Endothelial cell of umbilical vein (primary cell): ENCODE results near the gene RAB10. TPM values are rescaled to one million over a fixed set of nuclear protein-coding genes. Genes with fewer than 3 reads are reported as not detected.

Experiments
- BruUV-seq: library from RNA; stranded (reverse); fragments of 400-500 nt; replicated peaks from 2 replicates; lab custom pipeline; 2021; lab: Mats Ljungman, UMichigan
- CTCF ChIA-PET: fragments of 300-600, 350-600 bp; sonication (Branson Sonifier 250); formaldehyde crosslinking; loops from one replicate; lab custom pipeline; 2021; ENCODE audit warnings: antibody characterized with exemption, inconsistent platforms; lab: Charles Lee
- POLR2A ChIA-PET: fragments of 300-600, 350-600 bp; sonication (Branson Sonifier 250); formaldehyde crosslinking; loops from one replicate; lab custom pipeline; 2021; ENCODE audit warnings: antibody characterized with exemption, inconsistent platforms; lab: Charles Lee
- DNase-seq: peaks from one replicate; pipeline ENCODE4 v3.0.0-alpha.2; 2011; ENCODE audit warnings: low read depth, low spot score
- FAIRE-seq: peaks from 2 replicates; lab custom pipeline; 2011; peaks lifted over from hg19 to GRCh38; lab: Jason Lieb, UNC
- H2AFZ ChIP-seq: 2 replicates; pipeline ENCODE4 v1.6.0; 2012; ENCODE audit warnings: low read depth, low read length, control low read depth, inconsistent platforms
- H3K27ac ChIP-seq: 2 replicates; pipeline ENCODE4 v1.5.1; 2011; ENCODE audit warnings: low read depth, mild to moderate bottlenecking, control low read depth, low read length, moderate library complexity; ENCODE audit not compliant: insufficient read depth
- H3K27me3 ChIP-seq, 2 experiments: 2 replicates each; pipeline versions ENCODE4 v1.6.0 to v1.6.1; 2011; ENCODE audit warnings: low read length in 2 of 2, mixed read lengths in 1 of 2; ENCODE audit not compliant: control insufficient read depth in 2 of 2, insufficient read depth in 2 of 2
- H3K36me3 ChIP-seq, 2 experiments: 2 replicates in 1 of 2; 3 replicates in 1 of 2; pipeline ENCODE4 v1.5.1; 2011; ENCODE audit warnings: low read length in 2 of 2, mild to moderate bottlenecking in 1 of 2, moderate library complexity in 1 of 2; ENCODE audit not compliant: control insufficient read depth in 2 of 2, insufficient read depth in 2 of 2; ENCODE audit errors: extremely low read depth in 1 of 2
- H3K4me1 ChIP-seq: 3 replicates; pipeline ENCODE4 v1.5.1; 2011; ENCODE audit warnings: mild to moderate bottlenecking, low read length; ENCODE audit not compliant: control insufficient read depth, insufficient read depth; ENCODE audit errors: extremely low read depth
- H3K4me2 ChIP-seq: 2 replicates; pipeline ENCODE4 v1.6.1; 2011; ENCODE audit warnings: low read length, control low read depth, mixed read lengths; ENCODE audit not compliant: insufficient read depth
- H3K4me3 ChIP-seq, 3 experiments: fragments of 200-600 bp in 1 of 3; sonication (generic), shearing (Covaris generic) in 1 of 3; replicated peaks in 1 of 3; 2 replicates each; pipeline ENCODE4 v1.5.1; 2011 to 2016; ENCODE audit warnings: control low read depth in 3 of 3, low read length in 3 of 3, mild to moderate bottlenecking in 2 of 3, inconsistent platforms in 1 of 3, low read depth in 1 of 3, moderate library complexity in 1 of 3; ENCODE audit not compliant: insufficient read depth in 1 of 3
- H3K79me2 ChIP-seq: 2 replicates; pipeline ENCODE4 v1.6.0; 2012; ENCODE audit warnings: low read length, inconsistent platforms; ENCODE audit not compliant: control insufficient read depth, insufficient read depth
- H3K9ac ChIP-seq: replicated peaks from 2 replicates; pipeline ENCODE3; 2011; ENCODE audit warnings: low read length, control low read depth; ENCODE audit not compliant: insufficient read depth; ENCODE audit errors: extremely low read depth
- H3K9me1 ChIP-seq: replicated peaks from 3 replicates; pipeline ENCODE4 v1.6.0; 2011; ENCODE audit warnings: mild to moderate bottlenecking, low read length; ENCODE audit not compliant: control insufficient read depth, insufficient read depth; ENCODE audit errors: extremely low read depth
- H3K9me3 ChIP-seq: replicated peaks from 2 replicates; pipeline ENCODE4 v1.5.1; 2012; ENCODE audit warnings: low read length, inconsistent platforms; ENCODE audit not compliant: control insufficient read depth, insufficient read depth
- H4K20me1 ChIP-seq: replicated peaks from 2 replicates; pipeline ENCODE3; 2011; ENCODE audit warnings: mild to moderate bottlenecking, low read length; ENCODE audit not compliant: control insufficient read depth, insufficient read depth; ENCODE audit errors: extremely low read depth
- EZH2 ChIP-seq: IDR thresholded peaks from 2 replicates; pipeline ENCODE4 v1.6.1; 2012; ENCODE audit warnings: borderline replicate concordance, low read depth, mild to moderate bottlenecking, moderate library complexity, low read length, inconsistent platforms; ENCODE audit not compliant: severe bottlenecking
- FOS ChIP-seq: IDR thresholded peaks from 2 replicates; pipeline ENCODE4 v1.6.1; 2011; ENCODE audit warnings: mild to moderate bottlenecking, low read length, moderate library complexity, borderline replicate concordance; ENCODE audit not compliant: insufficient read depth
- GATA2 ChIP-seq: IDR thresholded peaks from 2 replicates; pipeline ENCODE4 v1.7.0; 2011; ENCODE audit warnings: low read depth, mild to moderate bottlenecking, moderate library complexity, mixed read lengths, low read length; ENCODE audit not compliant: insufficient read length, insufficient read depth
- JUN ChIP-seq: IDR thresholded peaks from 2 replicates; pipeline ENCODE4 v1.6.1; 2011; ENCODE audit warnings: borderline replicate concordance, low read depth; ENCODE audit not compliant: insufficient read length, insufficient read depth
- MYC ChIP-seq: IDR thresholded peaks from one replicate; pipeline ENCODE4 v1.6.1; 2011; ENCODE audit warnings: mild to moderate bottlenecking, low read depth, low read length
- POLR2A ChIP-seq: IDR thresholded peaks from 2 replicates; pipeline ENCODE4 v1.6.1; 2012; ENCODE audit warnings: low read depth, mild to moderate bottlenecking, control low read depth, low read length
- POLR2AphosphoS5 ChIP-seq: IDR thresholded peaks from 2 replicates; pipeline ENCODE4 v1.6.1; 2012; ENCODE audit warnings: low read depth, mild to moderate bottlenecking, control low read depth, low read length, moderate library complexity; ENCODE audit not compliant: insufficient read depth
- dilution Hi-C: fragments of 300-500 bp; cut with MboI; formaldehyde crosslinking; loops from one replicate; pipeline ENCODE4 v1.15.0; 2019; ENCODE audit warnings: low sequenced_read_pairs; ENCODE audit not compliant: extremely low pct_ligation_motif_present
- intact Hi-C: fragments of 100-400 bp; cut with micrococcal nuclease; formaldehyde crosslinking; loops from one replicate; pipeline ENCODE4 v1.10.0; 2022
- polyA plus RNA-seq, 4 experiments: library from polyadenylated mRNA; depleted of rRNA in 3 of 4; stranded (reverse) in 3 of 4; unstranded in 1 of 4; fragments of >200 nt; gene quantifications; 2 replicates each; pipeline versions ENCODE4 v1.2.1 to v1.2.3, GENCODE V29; 2011 to 2012; ENCODE audit warnings: missing spikeins in 1 of 4
- total RNA-seq: library from RNA; stranded (reverse); gene quantifications from 2 replicates; pipeline ENCODE4 v1.2.3, GENCODE V29; 2021
- TF ChIP-seq, protein P1 (sequence below): IDR thresholded peaks from 2 replicates; pipeline ENCODE4 v1.6.1; 2011; ENCODE audit not compliant: insufficient read depth, insufficient read length
- TF ChIP-seq, protein P2 (sequence below), 2 donors: IDR thresholded peaks; 1 replicate in 1 of 2; 2 replicates in 1 of 2; pipeline ENCODE4 v1.5.1; 2011; ENCODE audit warnings: low read length in 2 of 2, mild to moderate bottlenecking in 2 of 2, moderate library complexity in 2 of 2, control low read depth in 1 of 2, inconsistent platforms in 1 of 2, low read depth in 1 of 2; ENCODE audit not compliant: insufficient read depth in 1 of 2; ENCODE audit errors: extremely low read depth in 1 of 2

The RAB10 gene
- total and polyA plus RNA-seq, 2 donors (not counting 3 experiments of a cell fraction or from before 2014, with no cell fraction given): 45.1 to 104 TPM

DNA sequence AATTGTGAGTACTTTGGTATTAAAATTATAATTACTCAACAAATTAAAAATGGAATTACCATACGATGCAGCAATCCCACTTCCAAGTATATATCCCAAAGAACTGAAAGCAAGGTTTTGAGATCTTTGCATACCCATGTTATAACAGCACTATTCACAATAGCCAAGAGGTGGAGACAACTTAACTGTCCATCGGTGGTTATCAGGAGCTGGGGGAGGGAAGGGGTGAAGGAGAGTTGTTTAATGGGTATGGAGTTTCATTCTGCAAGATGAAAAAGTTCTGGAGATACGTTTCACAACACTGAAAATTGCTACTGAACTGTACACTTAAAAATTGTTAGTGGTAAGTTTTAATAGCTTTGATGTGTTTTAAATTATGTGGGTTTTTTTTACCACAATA, 25.7 kb downstream of the RAB10 start:
- intact Hi-C loops: no loop called here
- no TSS peak for BruUV-seq
- CTCF ChIA-PET: interaction anchor here (0.7 to 1.8 kb wide), 7 partner anchors 11 to 68 kb away, joined by 3 to 6 read pairs (median 4); no protein-coding TSS in a partner anchor
- Histone ChIP-seq H3K9me3 (no peaks in the 10 kb centered on the region), H4K20me1 (peaks cover 14% of the 10 kb centered on the region), H3K9me1 (no peaks in the 10 kb centered on the region), H3K79me2 (peaks cover 97% of the 10 kb centered on the region), H3K27ac (no peak overlapping the region), H2AFZ (no peak overlapping the region), H3K4me1 (no peaks in the 10 kb centered on the region), H3K36me3 (no peaks in the 10 kb centered on the region), H3K9ac (no peak overlapping the region), H3K27me3 (no peaks in the 10 kb centered on the region), H3K4me2 (no peak overlapping the region), H3K4me3 (no peak overlapping the region)
- dilution Hi-C loops: no loop called here
- no peak for TF ChIP-seq EZH2
- TF ChIP-seq, protein P1, sequence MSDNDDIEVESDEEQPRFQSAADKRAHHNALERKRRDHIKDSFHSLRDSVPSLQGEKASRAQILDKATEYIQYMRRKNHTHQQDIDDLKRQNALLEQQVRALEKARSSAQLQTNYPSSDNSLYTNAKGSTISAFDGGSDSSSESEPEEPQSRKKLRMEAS: no peak
- TF ChIP-seq GATA2: no peak
- TF ChIP-seq, protein P2, sequence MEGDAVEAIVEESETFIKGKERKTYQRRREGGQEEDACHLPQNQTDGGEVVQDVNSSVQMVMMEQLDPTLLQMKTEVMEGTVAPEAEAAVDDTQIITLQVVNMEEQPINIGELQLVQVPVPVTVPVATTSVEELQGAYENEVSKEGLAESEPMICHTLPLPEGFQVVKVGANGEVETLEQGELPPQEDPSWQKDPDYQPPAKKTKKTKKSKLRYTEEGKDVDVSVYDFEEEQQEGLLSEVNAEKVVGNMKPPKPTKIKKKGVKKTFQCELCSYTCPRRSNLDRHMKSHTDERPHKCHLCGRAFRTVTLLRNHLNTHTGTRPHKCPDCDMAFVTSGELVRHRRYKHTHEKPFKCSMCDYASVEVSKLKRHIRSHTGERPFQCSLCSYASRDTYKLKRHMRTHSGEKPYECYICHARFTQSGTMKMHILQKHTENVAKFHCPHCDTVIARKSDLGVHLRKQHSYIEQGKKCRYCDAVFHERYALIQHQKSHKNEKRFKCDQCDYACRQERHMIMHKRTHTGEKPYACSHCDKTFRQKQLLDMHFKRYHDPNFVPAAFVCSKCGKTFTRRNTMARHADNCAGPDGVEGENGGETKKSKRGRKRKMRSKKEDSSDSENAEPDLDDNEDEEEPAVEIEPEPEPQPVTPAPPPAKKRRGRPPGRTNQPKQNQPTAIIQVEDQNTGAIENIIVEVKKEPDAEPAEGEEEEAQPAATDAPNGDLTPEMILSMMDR (IDR thresholded peaks at IDR 0.05; ENCODE audit: extremely low read depth in 1 of 2, insufficient read depth in 1 of 2, low read depth in 1 of 2, low read length in 2 of 2): no peak
- no peak for TF ChIP-seq MYC
- TF ChIP-seq POLR2A: no peak
- TF ChIP-seq FOS: no peak
- TF ChIP-seq JUN: no peak
- TF ChIP-seq POLR2AphosphoS5: no peak
- DNase-seq: no peak
- POLR2A ChIA-PET: no interaction called here
- FAIRE-seq: no peak
